Esophagus muscularis mucosa (tissue), 2 donors: ENCODE measurements around the gene ZNF407.

Experiments
- POLR2A ChIP-seq: fragments of 450-650 bp; IDR thresholded peaks from one replicate; pipeline ENCODE4 v1.6.1; 2017; ENCODE audit warnings: antibody characterized with exemption, moderate library complexity, mild to moderate bottlenecking, low read depth
- POLR2AphosphoS5 ChIP-seq, 2 donors: sonication (generic); formaldehyde crosslinking; IDR thresholded peaks; one replicate each; pipeline ENCODE4 v1.6.1; 2017; ENCODE audit warnings: antibody characterized with exemption in 2 of 2

DNA sequence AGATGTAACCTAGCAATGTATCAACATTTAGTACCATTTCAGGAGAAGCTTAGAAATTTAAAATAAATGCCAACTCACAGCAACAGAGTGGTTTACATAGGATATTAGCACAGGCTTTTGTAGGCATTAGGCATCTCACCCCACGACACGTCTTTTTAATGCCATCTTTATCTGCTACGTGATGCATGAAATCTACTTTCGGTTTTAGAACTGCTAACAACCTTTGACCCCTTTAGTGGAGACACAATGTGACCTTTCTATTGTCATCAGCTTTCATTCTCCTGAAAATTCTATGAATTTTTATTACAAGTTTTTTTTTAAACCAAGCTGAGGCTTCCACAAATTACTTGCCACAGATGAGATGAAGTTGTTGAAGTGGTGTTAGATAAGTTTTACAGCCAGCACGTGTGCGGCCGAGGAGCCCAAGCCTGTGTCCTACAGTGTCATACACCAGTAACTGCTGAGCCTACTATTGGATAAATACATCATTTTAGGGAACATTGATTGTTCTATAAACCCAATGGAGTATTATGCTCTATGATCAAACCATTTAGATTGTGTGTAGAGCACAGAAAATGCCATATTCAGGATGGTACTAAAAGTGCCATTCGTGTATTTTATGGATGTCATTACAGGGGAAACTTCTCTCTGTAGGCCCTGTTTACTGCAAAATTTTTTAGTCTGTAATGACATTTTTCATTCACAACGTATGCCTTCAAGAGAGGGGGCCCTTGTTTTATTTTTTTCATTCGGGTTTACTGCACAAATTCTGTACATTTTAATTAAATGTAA, 459.7 kb downstream of the ZNF407 start:
- TF ChIP-seq POLR2A, result no peak
- TF ChIP-seq POLR2AphosphoS5 (IDR thresholded peaks at IDR 0.05), result no peak
